ENCODE data around the gene CMYA5. TPM values are rescaled to one million over a fixed set of nuclear protein-coding genes. Genes with fewer than 3 reads are reported as not detected.

Gene CMYA5
- total RNA-seq, 2 experiments from 2014 or later, result 0.20 to 0.22 TPM

DNA sequence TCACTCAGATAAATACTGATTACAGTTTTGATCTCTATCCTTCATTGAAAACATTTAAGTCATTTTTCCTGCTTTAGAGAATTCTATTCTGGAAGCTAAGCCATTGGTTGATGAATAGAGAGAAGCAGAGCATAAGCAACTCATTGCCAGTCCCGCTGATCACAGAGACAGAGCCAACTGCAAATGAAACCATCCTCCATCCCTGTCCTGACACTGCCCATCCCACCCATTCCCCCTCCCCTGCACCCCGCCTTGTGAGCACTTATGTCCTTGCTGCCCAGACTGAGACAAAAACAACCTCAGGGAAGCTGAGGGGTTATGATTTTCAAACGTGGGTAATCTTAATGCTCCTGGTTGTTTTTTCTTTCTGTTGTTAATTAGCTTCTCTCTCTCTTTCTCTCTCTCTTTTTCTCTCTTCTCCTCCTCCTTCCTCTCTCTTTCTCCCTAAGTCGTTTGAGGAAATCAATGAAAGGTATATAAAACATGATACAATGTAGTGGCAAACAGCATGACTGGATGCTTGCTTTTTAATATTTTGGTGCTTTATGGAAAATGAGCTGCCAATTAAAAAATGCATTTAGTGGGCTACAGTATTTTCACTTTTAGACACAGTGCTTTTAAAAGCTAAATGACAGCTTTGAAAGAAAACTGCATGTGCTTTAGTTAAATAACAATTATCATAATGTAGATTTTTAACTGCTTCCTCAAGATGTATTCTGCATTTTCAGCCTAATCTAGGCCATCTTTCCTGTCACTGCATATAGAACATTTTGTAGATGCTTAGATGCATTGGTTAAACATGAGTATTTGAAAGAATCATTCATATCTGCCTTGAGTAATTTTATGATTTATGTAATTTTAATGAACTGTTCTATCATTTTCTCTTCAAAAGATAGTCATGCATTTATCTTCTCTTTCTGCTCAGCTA lies 57.3 kb downstream of the CMYA5 start:
- no peak overlapping the region for H3K4me3 ChIP-seq (ENCODE audit: low read length)
- Mint-ChIP-seq H3K4me1 (ENCODE audit: low read depth) (no peaks in the 10 kb centered on the region), H3K9me3 (no peaks in the 10 kb centered on the region), H3K4me3 (no peak overlapping the region), H3K36me3 (ENCODE audit: low read depth) (no peaks in the 10 kb centered on the region), H3K27me3 (peaks cover 12% of the 10 kb centered on the region), H3K27ac (no peak overlapping the region)
- intact Hi-C loops (cut with DNase I, micrococcal nuclease), result no loop called here
- ChIA-PET CTCF (interaction anchor here (0.7 kb wide), 1 partner anchor 67 kb away, joined by 4 read pairs; no protein-coding TSS in a partner anchor), POLR2A (no interaction called here)
- no peaks in the 10 kb centered on the region for H3K4me1 ChIP-seq (ENCODE audit: insufficient read depth, low read length)
- DNase-seq (no peak), ATAC-seq (ENCODE audit: poor library complexity) (no peak)
- H3K36me3 ChIP-seq (ENCODE audit: insufficient read depth, low read length), result no peaks in the 10 kb centered on the region
- peaks cover 0 to 6% of the 10 kb centered on the region in 2 experiments for H3K27me3 ChIP-seq (ENCODE audit: control insufficient read depth in 1 of 2, insufficient read depth in 2 of 2, low read length in 2 of 2)
- H3K9me3 ChIP-seq (ENCODE audit: control insufficient read depth in 1 of 2, insufficient read depth in 1 of 2, low read length in 2 of 2), result no peaks in the 10 kb centered on the region
- H3K27ac ChIP-seq (ENCODE audit: low read depth in 1 of 2, low read length in 2 of 2), result no peak overlapping the region
- TF ChIP-seq CTCF (IDR thresholded peaks at IDR 0.05), result no peak

DNA sequence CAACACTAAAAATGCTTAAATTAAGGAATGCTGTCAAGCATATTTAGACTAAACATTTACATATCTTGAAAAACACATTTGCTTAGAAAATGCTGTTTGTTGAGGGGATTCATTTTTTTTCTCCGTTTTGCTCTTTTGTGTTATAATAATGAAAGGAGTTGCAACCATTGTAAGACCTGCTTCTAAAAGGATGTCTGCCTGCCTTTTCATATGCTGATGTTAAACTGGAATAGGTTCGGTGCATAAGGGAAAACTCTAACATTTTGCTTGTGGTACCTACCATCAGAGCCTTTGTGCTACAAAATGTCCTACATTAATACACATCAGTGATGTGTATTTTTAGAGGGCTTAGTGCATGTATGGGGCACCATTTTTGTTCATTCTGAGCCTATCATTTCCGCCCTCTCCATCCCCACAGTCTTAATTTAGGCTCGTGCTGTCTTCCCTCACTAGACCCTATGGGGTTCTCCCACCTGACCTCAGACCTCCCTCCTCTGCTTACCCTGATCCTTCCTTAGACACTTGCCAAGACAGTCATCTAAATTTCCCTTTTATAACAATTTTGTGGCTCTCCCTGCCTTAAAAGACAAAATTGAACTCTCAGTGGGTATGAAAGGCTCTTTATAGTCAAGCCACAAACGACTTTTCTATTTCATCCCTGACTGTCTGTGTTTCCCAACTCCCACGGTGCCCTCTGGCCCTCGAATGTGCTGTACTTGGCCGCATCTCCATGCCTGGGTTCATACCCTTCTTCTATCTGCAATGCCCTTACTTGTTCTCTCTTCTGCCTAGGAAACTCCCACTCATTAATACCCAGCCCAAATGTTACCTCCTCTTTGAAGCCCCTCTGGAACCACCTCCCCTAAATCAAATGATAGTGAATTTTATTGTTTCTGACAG lies 61.2 kb downstream of the CMYA5 start:
- no peak overlapping the region for H3K4me3 ChIP-seq (ENCODE audit: low read length)
- DNase-seq (no peak), ATAC-seq (ENCODE audit: poor library complexity) (no peak)
- Mint-ChIP-seq H3K4me1 (ENCODE audit: low read depth) (peaks cover 2% of the 10 kb centered on the region), H3K4me3 (no peak overlapping the region), H3K36me3 (ENCODE audit: low read depth) (no peaks in the 10 kb centered on the region), H3K9me3 (no peaks in the 10 kb centered on the region), H3K27ac (no peak overlapping the region), H3K27me3 (peaks cover 17% of the 10 kb centered on the region)
- H3K27me3 ChIP-seq (ENCODE audit: control insufficient read depth in 1 of 2, insufficient read depth in 2 of 2, low read length in 2 of 2), result peaks cover 4 to 11% of the 10 kb centered on the region in 2 experiments
- TF ChIP-seq CTCF (IDR thresholded peaks at IDR 0.05), result no peak
- POLR2A ChIA-PET, result no interaction called here
- CTCF ChIA-PET, result no interaction called here
- intact Hi-C loops (cut with DNase I, micrococcal nuclease), result no loop called here
- H3K4me1 ChIP-seq (ENCODE audit: insufficient read depth, low read length), result no peaks in the 10 kb centered on the region
- no peak overlapping the region for H3K27ac ChIP-seq (ENCODE audit: low read depth in 1 of 2, low read length in 2 of 2)
- no peaks in the 10 kb centered on the region for H3K9me3 ChIP-seq (ENCODE audit: control insufficient read depth in 1 of 2, insufficient read depth in 1 of 2, low read length in 2 of 2)
- no peaks in the 10 kb centered on the region for H3K36me3 ChIP-seq (ENCODE audit: insufficient read depth, low read length)

DNA sequence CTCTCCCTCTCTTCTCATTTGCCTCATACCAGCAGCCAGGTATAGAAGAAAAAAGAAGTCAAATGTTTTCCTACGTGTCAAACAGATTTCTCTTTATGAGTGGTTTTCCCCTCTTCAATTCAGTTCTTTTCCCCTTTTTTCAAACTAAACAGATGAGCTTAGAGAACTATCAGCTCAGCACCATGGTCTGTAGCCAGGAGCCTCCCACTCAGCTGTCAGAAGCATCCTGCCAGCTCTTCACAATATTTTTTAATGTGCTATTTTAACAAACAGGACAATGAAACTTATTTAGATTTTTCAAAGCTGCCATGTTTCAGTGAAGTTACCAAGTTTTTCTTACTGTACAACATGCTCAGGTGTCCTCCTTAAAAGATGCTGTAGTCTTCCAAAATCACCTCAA lies 63.5 kb downstream of the CMYA5 start:
- no peak for ATAC-seq (ENCODE audit: poor library complexity)
- H3K9me3 Mint-ChIP-seq, result no peaks in the 10 kb centered on the region
- H3K4me1 Mint-ChIP-seq (ENCODE audit: low read depth), result peaks cover 8% of the 10 kb centered on the region
- Histone ChIP-seq H3K4me3 (ENCODE audit: low read length) (no peak overlapping the region), H3K4me1 (ENCODE audit: insufficient read depth, low read length) (no peaks in the 10 kb centered on the region), H3K9me3 (ENCODE audit: control insufficient read depth in 1 of 2, insufficient read depth in 1 of 2, low read length in 2 of 2) (no peaks in the 10 kb centered on the region), H3K27me3 (ENCODE audit: control insufficient read depth in 1 of 2, insufficient read depth in 2 of 2, low read length in 2 of 2) (peaks cover 4 to 9% of the 10 kb centered on the region in 2 experiments), H3K36me3 (ENCODE audit: insufficient read depth, low read length) (no peaks in the 10 kb centered on the region), H3K27ac (ENCODE audit: low read depth in 1 of 2, low read length in 2 of 2) (no peak overlapping the region)
- peaks cover 21% of the 10 kb centered on the region for H3K27me3 Mint-ChIP-seq
- DNase-seq, result no peak
- H3K36me3 Mint-ChIP-seq (ENCODE audit: low read depth), result no peaks in the 10 kb centered on the region
- CTCF ChIA-PET, result interaction anchor here (1.1 kb wide), 1 partner anchor 83 kb away, joined by 3 read pairs; no protein-coding TSS in a partner anchor
- TF ChIP-seq CTCF (IDR thresholded peaks at IDR 0.05), result no peak
- intact Hi-C loops (cut with DNase I, micrococcal nuclease), result no loop called here
- no peak overlapping the region for H3K27ac Mint-ChIP-seq
- POLR2A ChIA-PET, result interaction anchor here (0.6 kb wide), 1 partner anchor 67 kb away, joined by 6 read pairs; no protein-coding TSS in a partner anchor
- H3K4me3 Mint-ChIP-seq, result no peak overlapping the region
